Measurements from ENCODE around the gene ACSL1. TPM values are rescaled to one million over a fixed set of nuclear protein-coding genes. Genes with fewer than 3 reads are reported as not detected.

ACSL1 gene
- total and polyA plus RNA-seq, 2 donors from 2014 or later = 98.1 to 322 TPM

DNA sequence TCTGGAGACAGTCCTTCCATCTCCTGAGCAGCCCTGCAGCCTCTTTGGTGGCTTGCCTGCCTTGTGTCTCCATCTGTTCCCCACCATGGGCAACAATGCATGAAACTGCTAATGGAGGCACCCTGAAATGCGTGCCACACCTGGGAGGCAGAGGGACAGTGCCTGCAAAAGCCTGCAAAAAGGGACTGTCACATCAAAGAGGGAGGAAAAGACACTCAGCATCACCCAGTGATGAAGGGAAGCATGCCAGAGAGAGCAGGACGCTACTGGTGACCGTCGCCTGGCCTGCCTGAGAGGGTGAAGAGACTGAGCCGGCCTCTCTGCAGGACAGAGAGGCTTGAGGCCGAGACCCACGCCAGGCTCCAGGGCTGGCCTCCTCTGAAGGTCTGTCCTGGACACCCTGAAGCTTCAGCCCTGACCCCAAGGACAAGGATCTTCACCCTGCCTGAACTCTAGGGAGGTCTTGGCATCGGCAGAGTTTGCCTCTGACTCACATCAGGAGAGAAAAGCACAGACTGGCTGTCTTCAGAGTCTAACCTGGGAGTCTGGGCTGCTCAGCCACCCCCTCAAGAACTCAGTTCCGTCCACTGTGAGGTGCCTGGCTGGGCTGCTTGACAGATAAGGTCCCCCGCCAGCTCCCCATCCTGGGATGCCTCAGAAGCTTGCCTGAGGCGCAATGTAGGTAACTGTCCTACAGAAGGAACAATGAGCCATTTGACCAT is 8.1 kb downstream of the ACSL1 start:
- FAIRE-seq (no peak), DNase-seq (no peak)
- no peaks in the 10 kb centered on the region for H3K9me3 ChIP-seq (ENCODE audit: control insufficient read depth in 2 of 3, insufficient read depth in 1 of 3, low read length in 3 of 3)
- H3K9ac ChIP-seq (ENCODE audit: low read length in 3 of 3) = no peak overlapping the region
- H3K4me3 ChIP-seq (ENCODE audit: low read length in 3 of 3) = no peak overlapping the region
- TF ChIP-seq, protein P1, sequence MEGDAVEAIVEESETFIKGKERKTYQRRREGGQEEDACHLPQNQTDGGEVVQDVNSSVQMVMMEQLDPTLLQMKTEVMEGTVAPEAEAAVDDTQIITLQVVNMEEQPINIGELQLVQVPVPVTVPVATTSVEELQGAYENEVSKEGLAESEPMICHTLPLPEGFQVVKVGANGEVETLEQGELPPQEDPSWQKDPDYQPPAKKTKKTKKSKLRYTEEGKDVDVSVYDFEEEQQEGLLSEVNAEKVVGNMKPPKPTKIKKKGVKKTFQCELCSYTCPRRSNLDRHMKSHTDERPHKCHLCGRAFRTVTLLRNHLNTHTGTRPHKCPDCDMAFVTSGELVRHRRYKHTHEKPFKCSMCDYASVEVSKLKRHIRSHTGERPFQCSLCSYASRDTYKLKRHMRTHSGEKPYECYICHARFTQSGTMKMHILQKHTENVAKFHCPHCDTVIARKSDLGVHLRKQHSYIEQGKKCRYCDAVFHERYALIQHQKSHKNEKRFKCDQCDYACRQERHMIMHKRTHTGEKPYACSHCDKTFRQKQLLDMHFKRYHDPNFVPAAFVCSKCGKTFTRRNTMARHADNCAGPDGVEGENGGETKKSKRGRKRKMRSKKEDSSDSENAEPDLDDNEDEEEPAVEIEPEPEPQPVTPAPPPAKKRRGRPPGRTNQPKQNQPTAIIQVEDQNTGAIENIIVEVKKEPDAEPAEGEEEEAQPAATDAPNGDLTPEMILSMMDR (IDR thresholded peaks at IDR 0.05; ENCODE audit: borderline replicate concordance, extremely low read depth, insufficient read depth) = no peak
- H3K36me3 ChIP-seq (ENCODE audit: control insufficient read depth in 2 of 3, insufficient read depth in 3 of 3, low read length in 3 of 3) = no peaks in the 10 kb centered on the region
- no peaks in the 10 kb centered on the region for H3K27me3 ChIP-seq (ENCODE audit: control insufficient read depth, insufficient read depth, low read length)
- intact Hi-C loops (cut with DNase I) = no loop called here
- no peak overlapping the region for H3K27ac ChIP-seq (ENCODE audit: low read depth in 2 of 2, low read length in 2 of 2)
- peaks cover 0 to 34% (median 32%) of the 10 kb centered on the region in 3 donors for H3K4me1 ChIP-seq (ENCODE audit: control insufficient read depth in 2 of 3, insufficient read depth in 2 of 3, low read depth in 1 of 3, low read length in 3 of 3)

GRCh38 chr4:184816962-184817361 is 8.8 kb downstream of the ACSL1 start:
- DNase-seq = no peak
- TF ChIP-seq, protein P1 (IDR thresholded peaks at IDR 0.05; ENCODE audit: borderline replicate concordance, extremely low read depth, insufficient read depth) = no peak
- no peaks in the 10 kb centered on the region for H3K36me3 ChIP-seq (ENCODE audit: control insufficient read depth in 2 of 3, insufficient read depth in 3 of 3, low read length in 3 of 3)
- H3K9ac ChIP-seq (ENCODE audit: low read length in 3 of 3) = no peak overlapping the region
- H3K4me3 ChIP-seq (ENCODE audit: low read length in 3 of 3) = no peak overlapping the region
- no peaks in the 10 kb centered on the region for H3K9me3 ChIP-seq (ENCODE audit: control insufficient read depth in 2 of 3, insufficient read depth in 1 of 3, low read length in 3 of 3)
- no peak for FAIRE-seq
- no peaks in the 10 kb centered on the region for H3K27me3 ChIP-seq (ENCODE audit: control insufficient read depth, insufficient read depth, low read length)
- H3K27ac ChIP-seq (ENCODE audit: low read depth in 2 of 2, low read length in 2 of 2) = no peak overlapping the region
- peaks cover 0 to 38% (median 32%) of the 10 kb centered on the region in 3 donors for H3K4me1 ChIP-seq (ENCODE audit: control insufficient read depth in 2 of 3, insufficient read depth in 2 of 3, low read depth in 1 of 3, low read length in 3 of 3)
- intact Hi-C loops (cut with DNase I) = no loop called here

DNA sequence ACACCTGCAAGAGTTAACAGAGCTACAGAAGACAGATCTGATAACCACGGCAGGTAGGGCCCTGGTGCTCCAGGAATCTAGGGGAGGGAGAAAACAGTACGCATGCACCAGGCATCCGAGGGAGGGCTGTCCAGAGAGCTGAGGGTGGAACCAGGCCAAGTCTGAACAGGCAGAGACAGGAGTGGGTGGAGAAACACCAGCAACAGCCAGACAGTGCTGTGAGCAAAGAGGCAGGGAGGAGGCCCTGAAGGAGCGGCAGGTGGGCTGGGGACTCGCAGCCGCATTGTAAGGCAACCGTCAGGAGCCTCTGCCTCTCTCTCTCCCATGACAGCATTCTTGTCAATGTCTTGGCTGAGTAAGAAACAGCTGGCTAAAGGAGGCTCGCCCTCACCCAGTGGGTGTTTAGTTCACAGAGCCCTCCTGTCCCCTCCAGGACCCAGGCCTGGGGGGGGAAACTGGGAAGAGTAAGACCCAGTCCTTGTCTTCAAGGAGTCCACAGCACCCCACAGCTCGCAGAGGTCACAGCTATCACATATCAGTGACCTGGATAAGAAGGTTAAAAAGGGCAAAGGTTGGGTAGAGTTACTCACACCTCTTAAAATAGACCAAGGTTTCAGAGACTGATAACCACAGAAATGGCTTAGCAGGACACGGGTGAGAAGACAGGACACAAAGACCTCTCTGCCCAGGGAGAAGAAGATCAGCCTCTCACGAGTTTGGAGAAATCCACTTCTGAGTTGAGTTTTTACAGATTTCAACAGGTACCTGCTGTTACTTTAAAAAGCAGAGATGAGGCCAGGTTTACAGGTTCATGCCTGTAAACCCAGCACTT is 10.5 kb downstream of the ACSL1 start:
- Histone ChIP-seq H3K27ac (ENCODE audit: low read depth in 2 of 2, low read length in 2 of 2) (peak overlapping the region; percentile 81 to 94), H3K9me3 (ENCODE audit: control insufficient read depth in 2 of 3, insufficient read depth in 1 of 3, low read length in 3 of 3) (no peaks in the 10 kb centered on the region), H3K4me1 (ENCODE audit: control insufficient read depth in 2 of 3, insufficient read depth in 2 of 3, low read depth in 1 of 3, low read length in 3 of 3) (peaks cover 0 to 38% (median 31%) of the 10 kb centered on the region in 3 donors), H3K36me3 (ENCODE audit: control insufficient read depth in 2 of 3, insufficient read depth in 3 of 3, low read length in 3 of 3) (no peaks in the 10 kb centered on the region), H3K9ac (ENCODE audit: low read length in 3 of 3) (peak overlapping the region in 1 of 3 donors; percentile 55), H3K4me3 (ENCODE audit: low read length in 3 of 3) (peak overlapping the region in 2 of 3 donors; percentile 9 to 13), H3K27me3 (ENCODE audit: control insufficient read depth, insufficient read depth, low read length) (no peaks in the 10 kb centered on the region)
- FAIRE-seq = no peak
- TF ChIP-seq, protein P1 (IDR thresholded peaks at IDR 0.05; ENCODE audit: borderline replicate concordance, extremely low read depth, insufficient read depth) = no peak
- peak; percentile 64 to 90 (median 72) for DNase-seq
- intact Hi-C loops (cut with DNase I) = no loop called here

Data from kidney (tissue), 14 donors.